Breast epithelium (tissue), 4 donors: ENCODE data around the gene PPP2R2B. TPM values are rescaled to one million over a fixed set of nuclear protein-coding genes. Genes with fewer than 3 reads are reported as not detected.

Experiments
- DNase-seq, 2 donors: peaks; one replicate each; pipeline ENCODE4 v3.0.0-alpha.2; 2019; ENCODE audit warnings: low spot score in 2 of 2
- H3K27ac ChIP-seq, 2 donors: fragments of 200-600 bp; sonication (generic) in 1 of 2; one replicate each; pipeline ENCODE4 v1.5.1; 2016 to 2019; ENCODE audit warnings: mild to moderate bottlenecking in 1 of 2
- H3K27me3 ChIP-seq, 2 donors: fragments of 200-600 bp; sonication (generic) in 1 of 2; one replicate each; pipeline versions ENCODE4 v1.5.1 to v1.6.0; 2017 to 2019; ENCODE audit warnings: control low read depth in 1 of 2, mild to moderate bottlenecking in 1 of 2
- H3K36me3 ChIP-seq: fragments of 200-600 bp; one replicate; pipeline ENCODE4 v1.5.1; 2019
- H3K4me1 ChIP-seq, 2 donors: fragments of 200-600 bp; sonication (generic); one replicate each; pipeline ENCODE4 v1.5.1; 2016 to 2019; ENCODE audit warnings: control low read depth in 1 of 2
- H3K4me3 ChIP-seq, 3 donors: fragments of 200-600 bp; sonication (generic); 1 replicate in 2 of 3; 2 replicates in 1 of 3; pipeline ENCODE4 v1.5.1; 2016 to 2019; ENCODE audit warnings: mild to moderate bottlenecking in 3 of 3, moderate library complexity in 2 of 3
- H3K9me3 ChIP-seq, 2 donors: fragments of 200-600 bp; sonication (generic) in 1 of 2; one replicate each; pipeline ENCODE4 v1.5.1; 2016 to 2019; ENCODE audit warnings: control low read depth in 1 of 2
- POLR2A ChIP-seq: fragments of 450-650 bp; IDR thresholded peaks from one replicate; pipeline ENCODE4 v1.6.1; 2016; ENCODE audit warnings: antibody characterized with exemption, mild to moderate bottlenecking, moderate library complexity
- POLR2AphosphoS5 ChIP-seq, 3 donors: sonication (generic); formaldehyde crosslinking; IDR thresholded peaks; one replicate each; pipeline ENCODE4 v1.6.1; 2017; ENCODE audit warnings: antibody characterized with exemption in 3 of 3
- intact Hi-C: fragments of 100-400 bp; cut with DNase I; formaldehyde crosslinking; loops from one replicate; pipeline ENCODE4 v1.15.1; 2023; ENCODE audit warnings: low total_unique reads
- total RNA-seq, 3 donors: library from RNA; depleted of rRNA; stranded (reverse); fragments of >200 nt; gene quantifications; one replicate each; pipeline ENCODE4 v1.1.0, GENCODE V29; 2016
- TF ChIP-seq, protein P1 (sequence below), 3 donors: fragments of 450-650 bp; IDR thresholded peaks; one replicate each; pipeline ENCODE4 v1.5.1; 2016 to 2017; ENCODE audit warnings: antibody characterized with exemption in 3 of 3, mild to moderate bottlenecking in 3 of 3, moderate library complexity in 3 of 3

Gene PPP2R2B
- total RNA-seq, 3 donors from 2014 or later: 0.33 to 1.8 (median 1.6) TPM

DNA sequence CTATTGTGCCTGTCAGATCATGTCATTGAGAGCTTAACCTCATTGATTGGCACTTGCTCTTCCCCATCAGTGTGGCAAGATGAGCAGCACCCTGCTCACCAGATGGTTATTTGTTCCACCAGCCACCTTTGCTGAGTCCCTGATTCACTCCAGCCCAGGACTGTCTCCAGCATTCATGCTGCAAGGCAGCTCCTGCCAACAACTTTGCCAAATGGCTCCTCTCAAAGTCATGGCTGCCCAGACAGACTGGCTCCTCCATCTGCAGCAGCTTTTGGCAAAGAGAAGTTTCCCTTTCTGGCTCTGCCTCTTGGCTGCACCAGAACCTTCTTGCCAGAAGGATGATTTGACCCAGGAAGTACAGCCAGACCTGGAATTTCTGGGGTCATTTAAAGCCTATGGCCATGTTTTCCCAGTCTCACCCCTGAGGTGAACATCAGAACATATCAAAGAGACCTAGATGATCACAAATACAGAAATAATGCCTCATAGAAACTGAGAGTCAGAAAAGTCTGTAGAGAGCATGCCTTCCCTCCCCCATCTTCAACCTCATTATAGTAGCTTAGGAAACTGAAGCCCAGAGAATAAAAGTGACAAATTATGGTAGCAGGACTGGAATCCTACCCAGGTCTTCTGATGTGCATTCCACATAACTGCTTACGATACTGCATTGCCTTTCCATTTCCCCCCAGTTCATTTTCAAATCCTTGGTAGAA is 10.4 kb downstream of the PPP2R2B start:
- Histone ChIP-seq H3K27ac (no peak overlapping the region), H3K4me1 (no peaks in the 10 kb centered on the region), H3K27me3 (no peaks in the 10 kb centered on the region), H3K4me3 (no peak overlapping the region), H3K36me3 (no peaks in the 10 kb centered on the region), H3K9me3 (no peaks in the 10 kb centered on the region)
- DNase-seq: no peak
- TF ChIP-seq POLR2A: no peak
- no peak for TF ChIP-seq POLR2AphosphoS5 (IDR thresholded peaks at IDR 0.05)
- TF ChIP-seq, protein P1, sequence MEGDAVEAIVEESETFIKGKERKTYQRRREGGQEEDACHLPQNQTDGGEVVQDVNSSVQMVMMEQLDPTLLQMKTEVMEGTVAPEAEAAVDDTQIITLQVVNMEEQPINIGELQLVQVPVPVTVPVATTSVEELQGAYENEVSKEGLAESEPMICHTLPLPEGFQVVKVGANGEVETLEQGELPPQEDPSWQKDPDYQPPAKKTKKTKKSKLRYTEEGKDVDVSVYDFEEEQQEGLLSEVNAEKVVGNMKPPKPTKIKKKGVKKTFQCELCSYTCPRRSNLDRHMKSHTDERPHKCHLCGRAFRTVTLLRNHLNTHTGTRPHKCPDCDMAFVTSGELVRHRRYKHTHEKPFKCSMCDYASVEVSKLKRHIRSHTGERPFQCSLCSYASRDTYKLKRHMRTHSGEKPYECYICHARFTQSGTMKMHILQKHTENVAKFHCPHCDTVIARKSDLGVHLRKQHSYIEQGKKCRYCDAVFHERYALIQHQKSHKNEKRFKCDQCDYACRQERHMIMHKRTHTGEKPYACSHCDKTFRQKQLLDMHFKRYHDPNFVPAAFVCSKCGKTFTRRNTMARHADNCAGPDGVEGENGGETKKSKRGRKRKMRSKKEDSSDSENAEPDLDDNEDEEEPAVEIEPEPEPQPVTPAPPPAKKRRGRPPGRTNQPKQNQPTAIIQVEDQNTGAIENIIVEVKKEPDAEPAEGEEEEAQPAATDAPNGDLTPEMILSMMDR (IDR thresholded peaks at IDR 0.05): no peak
- intact Hi-C loops: no loop called here

DNA sequence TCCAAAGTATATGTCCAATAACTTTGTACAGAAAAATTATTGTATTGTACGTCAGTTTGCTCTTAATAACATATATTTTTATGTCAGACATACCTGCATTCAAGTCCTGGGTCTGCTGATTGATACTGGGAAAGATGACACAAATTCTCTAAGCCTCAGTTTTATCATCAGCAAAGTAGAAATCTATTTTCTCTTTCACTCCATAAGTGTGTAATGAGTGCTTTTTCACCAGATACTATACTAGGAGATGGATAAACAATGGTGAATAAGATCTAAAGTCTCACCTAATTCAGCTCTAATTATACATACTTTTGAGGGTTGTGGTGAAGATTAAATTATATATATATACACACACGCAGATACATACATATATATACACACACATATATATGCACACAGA is 12.3 kb downstream of the PPP2R2B start:
- H3K9me3 ChIP-seq: no peaks in the 10 kb centered on the region
- H3K4me1 ChIP-seq: no peaks in the 10 kb centered on the region
- H3K36me3 ChIP-seq: no peaks in the 10 kb centered on the region
- no peak for DNase-seq
- intact Hi-C loops: no loop called here
- H3K27ac ChIP-seq: no peak overlapping the region
- no peak overlapping the region for H3K4me3 ChIP-seq
- H3K27me3 ChIP-seq: no peaks in the 10 kb centered on the region
- TF ChIP-seq, protein P1 (IDR thresholded peaks at IDR 0.05): no peak
- TF ChIP-seq POLR2A (no peak), POLR2AphosphoS5 (IDR thresholded peaks at IDR 0.05) (no peak)

DNA sequence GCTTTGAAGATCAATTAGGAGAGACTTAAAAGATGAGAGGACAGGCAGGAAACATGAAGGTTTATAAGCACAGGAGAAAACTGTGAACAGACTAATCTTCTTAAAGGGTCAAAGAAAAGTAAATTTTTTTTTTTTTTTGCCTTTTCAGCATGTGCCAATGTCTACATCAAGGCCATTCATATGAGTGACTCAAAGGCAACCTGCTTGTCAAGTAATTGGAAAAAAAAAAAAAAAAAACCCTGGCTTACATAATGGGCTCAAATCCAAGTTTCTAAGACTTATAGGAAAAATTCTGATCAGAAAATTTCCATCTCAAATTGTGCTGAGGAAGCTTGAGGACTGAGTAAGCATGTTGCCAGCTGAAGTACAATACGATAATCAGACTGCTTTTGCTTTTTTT is 15.9 kb downstream of the PPP2R2B start:
- Histone ChIP-seq H3K36me3 (no peaks in the 10 kb centered on the region), H3K9me3 (no peaks in the 10 kb centered on the region), H3K4me3 (no peak overlapping the region), H3K27ac (no peak overlapping the region), H3K27me3 (no peaks in the 10 kb centered on the region), H3K4me1 (no peaks in the 10 kb centered on the region)
- DNase-seq: no peak
- no peak for TF ChIP-seq POLR2AphosphoS5 (IDR thresholded peaks at IDR 0.05)
- TF ChIP-seq, protein P1 (IDR thresholded peaks at IDR 0.05): no peak
- no peak for TF ChIP-seq POLR2A
- intact Hi-C loops: no loop called here

DNA sequence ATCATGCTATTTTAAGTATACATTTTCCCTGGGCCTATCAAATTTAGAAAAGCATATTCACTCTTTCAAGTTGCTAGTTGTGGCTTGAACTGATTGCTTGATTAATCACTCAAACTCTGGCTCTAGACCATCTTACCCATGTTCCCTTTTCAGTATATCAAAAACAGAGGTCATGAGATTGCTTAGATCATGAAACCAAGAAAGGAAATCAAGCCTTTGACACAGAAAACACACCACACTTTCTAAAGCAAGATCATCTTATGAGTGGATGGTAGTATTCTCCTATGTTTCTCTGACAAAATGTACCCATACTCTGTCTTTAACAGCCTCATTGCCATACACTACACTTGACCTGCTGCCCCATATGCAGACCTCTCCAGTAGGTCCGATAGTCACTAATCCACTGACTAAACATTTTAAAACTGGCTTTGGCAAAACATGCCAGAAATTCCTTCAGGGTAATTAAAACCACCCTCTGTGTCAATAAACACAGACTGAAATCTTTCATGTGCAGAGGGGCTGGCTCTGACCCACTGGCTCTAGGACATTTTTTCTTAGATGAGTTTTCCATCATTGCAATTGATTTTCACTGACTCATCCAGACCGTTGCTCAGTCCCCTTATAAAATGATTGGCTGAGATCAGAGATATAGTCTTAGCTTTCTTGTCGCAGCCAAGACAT is 18.2 kb downstream of the PPP2R2B start:
- no peaks in the 10 kb centered on the region for H3K36me3 ChIP-seq
- TF ChIP-seq POLR2A (no peak), POLR2AphosphoS5 (IDR thresholded peaks at IDR 0.05) (no peak)
- TF ChIP-seq, protein P1 (IDR thresholded peaks at IDR 0.05): no peak
- no peaks in the 10 kb centered on the region for H3K4me1 ChIP-seq
- no peak overlapping the region for H3K4me3 ChIP-seq
- H3K9me3 ChIP-seq: no peaks in the 10 kb centered on the region
- intact Hi-C loops: no loop called here
- H3K27me3 ChIP-seq: no peaks in the 10 kb centered on the region
- H3K27ac ChIP-seq: no peak overlapping the region
- no peak for DNase-seq

DNA sequence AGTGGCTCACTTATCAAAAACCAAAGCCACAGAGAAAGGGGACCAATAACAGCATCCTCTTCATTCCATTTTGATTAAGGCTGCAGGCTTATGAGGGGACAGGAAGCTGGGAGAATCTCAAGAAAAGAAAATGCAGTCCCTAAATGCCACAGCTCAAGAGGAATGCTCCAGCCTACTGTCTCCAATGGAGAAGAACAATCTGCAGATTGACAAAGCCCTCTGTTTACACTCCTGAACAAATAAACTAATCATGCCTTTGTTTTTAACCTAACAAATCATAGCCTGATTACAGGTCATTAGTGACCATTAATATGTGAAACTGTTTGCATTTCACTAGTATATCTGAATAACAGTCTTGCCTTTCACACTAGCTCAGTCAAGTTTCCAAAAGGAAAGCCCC is 26.5 kb downstream of the PPP2R2B start:
- intact Hi-C loops: no loop called here
- Histone ChIP-seq H3K4me3 (no peak overlapping the region), H3K27ac (no peak overlapping the region), H3K4me1 (no peaks in the 10 kb centered on the region), H3K9me3 (no peaks in the 10 kb centered on the region), H3K36me3 (no peaks in the 10 kb centered on the region), H3K27me3 (no peaks in the 10 kb centered on the region)
- TF ChIP-seq POLR2A (no peak), POLR2AphosphoS5 (IDR thresholded peaks at IDR 0.05) (no peak)
- TF ChIP-seq, protein P1 (IDR thresholded peaks at IDR 0.05): no peak
- DNase-seq: no peak
